K562 (cell line): ENCODE results near the gene TXN2. TPM values are rescaled to one million over a fixed set of nuclear protein-coding genes. Genes with fewer than 3 reads are reported as not detected.

Source experiments
- ATAC-seq: fragments of 200-7000 bp; cut with Tn5 transposase; 3 replicates; pipeline ENCODE4 v1.9.1; 2020; ENCODE audit warnings: moderate library complexity
- Bru-seq: library from RNA; stranded (reverse); fragments of 400-500 nt; gene quantifications from one replicate; lab custom pipeline; 2021; lab: Mats Ljungman, UMichigan
- BruChase-seq, 2 experiments: library from RNA; stranded (reverse); fragments of 400-500 nt; gene quantifications; one replicate each; lab custom pipeline; 2021; lab: Mats Ljungman, UMichigan
- BruUV-seq: library from RNA; stranded (reverse); fragments of 400-500 nt; replicated peaks from 2 replicates; lab custom pipeline; 2021; lab: Mats Ljungman, UMichigan
- CTCF ChIA-PET: fragments of 300-600 bp; formaldehyde crosslinking; extraction: SDS; loops from one replicate; lab custom pipeline; 2021; ENCODE audit warnings: low intra/inter-chr PET ratio; lab: Yijun Ruan, JAX
- POLR2A ChIA-PET: fragments of 300-600, 350-650 bp; sonication (Branson Sonifier 250); formaldehyde crosslinking; extraction: SDS; loops from one replicate; lab custom pipeline; 2021; ENCODE audit warnings: antibody characterized with exemption, inconsistent platforms; lab: Yijun Ruan, JAX
- DNase-seq, 4 experiments: peaks; one replicate each; pipeline versions ENCODE4 v3.0.0 to v3.0.0-alpha.2; 2011 to 2018; ENCODE audit warnings: low spot score in 3 of 4, mixed read lengths in 3 of 4; ENCODE audit errors: extremely low read depth in 1 of 4
- FAIRE-seq: peaks from 2 replicates; lab custom pipeline; 2011; peaks lifted over from hg19 to GRCh38; lab: Jason Lieb, UNC
- H2AFZ ChIP-seq: 2 replicates; pipeline ENCODE4 v1.6.0; 2011; ENCODE audit warnings: low read depth, low read length, control low read depth, inconsistent platforms
- H3K27ac ChIP-seq: fragments of 200-600 bp; 3 replicates; pipeline ENCODE4 v1.8.0; 2011; ENCODE audit warnings: low read depth, mild to moderate bottlenecking, control low read depth, inconsistent platforms, low read length, moderate library complexity, mixed read lengths; ENCODE audit errors: extremely low read depth
- H3K27me3 ChIP-seq, 2 experiments: fragments of 300-600 bp in 1 of 2; 2 replicates in 1 of 2; 3 replicates in 1 of 2; pipeline versions ENCODE4 v1.6.0 to v1.8.0; 2011; ENCODE audit warnings: inconsistent platforms in 2 of 2, low read length in 2 of 2, mild to moderate bottlenecking in 1 of 2, mixed read lengths in 1 of 2, moderate library complexity in 1 of 2; ENCODE audit not compliant: control insufficient read depth in 2 of 2, insufficient read depth in 2 of 2
- H3K36me3 ChIP-seq: fragments of 300-600 bp; 3 replicates; pipeline ENCODE4 v1.8.0; 2011; ENCODE audit warnings: mild to moderate bottlenecking, low read length, inconsistent platforms; ENCODE audit not compliant: control insufficient read depth, insufficient read depth
- H3K4me1 ChIP-seq, 2 experiments: fragments of 200-600 bp in 1 of 2; replicated peaks in 1 of 2; 2 replicates in 1 of 2; 3 replicates in 1 of 2; pipeline versions ENCODE4 v1.5.1 to v1.8.0; 2011; ENCODE audit warnings: inconsistent platforms in 2 of 2, low read length in 2 of 2, mild to moderate bottlenecking in 1 of 2, mixed read lengths in 1 of 2, moderate library complexity in 1 of 2; ENCODE audit not compliant: control insufficient read depth in 2 of 2, insufficient read depth in 2 of 2
- H3K4me2 ChIP-seq: 2 replicates; pipeline ENCODE4 v1.6.1; 2011; ENCODE audit warnings: low read length, control low read depth, inconsistent platforms, mixed read lengths; ENCODE audit not compliant: insufficient read depth
- H3K4me3 ChIP-seq: fragments of 200-600 bp; sonication (generic), shearing (Covaris generic); 2 replicates; pipeline ENCODE4 v1.5.1; 2016; ENCODE audit warnings: control low read depth, inconsistent platforms
- H3K79me2 ChIP-seq: fragments of 200-600 bp; 3 replicates; pipeline ENCODE4 v1.8.0; 2011; ENCODE audit warnings: low read length, inconsistent platforms; ENCODE audit not compliant: control insufficient read depth, insufficient read depth
- H3K9ac ChIP-seq, 2 experiments: 2 replicates each; pipeline versions ENCODE4 v1.6.0 to v1.6.1; 2011; ENCODE audit warnings: low read depth in 2 of 2, low read length in 2 of 2, control low read depth in 1 of 2, inconsistent platforms in 1 of 2, mild to moderate bottlenecking in 1 of 2, mixed read lengths in 1 of 2; ENCODE audit not compliant: insufficient read depth in 1 of 2
- H3K9me1 ChIP-seq: one replicate; pipeline ENCODE4 v1.6.0; 2011; ENCODE audit warnings: inconsistent platforms, mild to moderate bottlenecking, low read length, moderate library complexity; ENCODE audit not compliant: control insufficient read depth, insufficient read depth
- H3K9me3 ChIP-seq: replicated peaks from 2 replicates; pipeline ENCODE4 v1.5.1; 2011; ENCODE audit warnings: low read depth, low read length, inconsistent platforms; ENCODE audit not compliant: control insufficient read depth, insufficient read depth
- H4K20me1 ChIP-seq: replicated peaks from 2 replicates; pipeline ENCODE4 v1.6.1; 2011; ENCODE audit warnings: low read length, inconsistent platforms, mixed read lengths; ENCODE audit not compliant: control insufficient read depth, insufficient read depth
- GABPB1 ChIP-seq: sonication (generic); formaldehyde crosslinking; IDR thresholded peaks from 2 replicates; pipeline ENCODE4 v1.8.0; 2022; ENCODE audit warnings: mild to moderate bottlenecking, missing genetic modification reagents
- MEIS2 ChIP-seq: fragments of 450-650 bp; IDR thresholded peaks from 2 replicates; pipeline ENCODE4 v1.6.1; 2014; ENCODE audit warnings: mild to moderate bottlenecking; ENCODE audit not compliant: partially characterized antibody
- NCOA1 ChIP-seq: fragments of 450-650 bp; IDR thresholded peaks from 2 replicates; pipeline ENCODE4 v1.6.1; 2016; ENCODE audit warnings: low read depth
- PRDM10 ChIP-seq: fragments of 450-650 bp; IDR thresholded peaks from 2 replicates; pipeline ENCODE4 v1.6.1; 2018; ENCODE audit not compliant: partially characterized antibody
- SREBF1 ChIP-seq: fragments of 150-350 bp; IDR thresholded peaks from 2 replicates; pipeline ENCODE4 v1.6.1; 2014; ENCODE audit warnings: antibody characterized with exemption, low read depth, low read length, borderline replicate concordance
- TFAP4 ChIP-seq: sonication (generic); formaldehyde crosslinking; IDR thresholded peaks from 2 replicates; pipeline ENCODE4 v1.8.0; 2022; ENCODE audit warnings: missing genetic modification reagents, mild to moderate bottlenecking, moderate library complexity, borderline replicate concordance
- YY1 ChIP-seq, 3 experiments: IDR thresholded peaks; 2 replicates each; pipeline ENCODE4 v1.6.1; 2011; ENCODE audit warnings: low read length in 2 of 3, mild to moderate bottlenecking in 2 of 3, moderate library complexity in 2 of 3, borderline replicate concordance in 1 of 3, control low read depth in 1 of 3, low read depth in 1 of 3; ENCODE audit not compliant: insufficient read depth in 3 of 3, insufficient replicate concordance in 2 of 3, control insufficient read depth in 1 of 3, insufficient read length in 1 of 3; ENCODE audit errors: extremely low read depth in 1 of 3
- ZC3H4 ChIP-seq: sonication (generic); formaldehyde crosslinking; IDR thresholded peaks from 2 replicates; pipeline ENCODE4 v1.9.0; 2021; ENCODE audit warnings: missing genetic modification reagents, borderline replicate concordance
- WGBS: fragments of 100-300 bp; shearing (Covaris generic); methylation state at CpG from one replicate; pipeline ENCODE4 v1.1.6; 2016; ENCODE audit warnings: low coverage, mixed read lengths; ENCODE audit not compliant: insufficient coverage; ENCODE audit errors: missing lambda C conversion rate; 5-methylcytosine and 5-hydroxymethylcytosine counted together
- in situ Hi-C: fragments of 300-500 bp; cut with MboI; formaldehyde crosslinking; loops from 4 replicates; pipeline ENCODE4 v1.15.0; 2018; ENCODE audit warnings: inconsistent platforms, mixed read lengths
- intact Hi-C: fragments of 100-400 bp; cut with micrococcal nuclease; formaldehyde crosslinking; loops from 2 replicates; pipeline ENCODE4 v1.14.2; 2022
- long read RNA-seq, 3 experiments: library from polyadenylated mRNA in 2 of 3; library from RNA in 1 of 3; unstranded in 2 of 3; stranded (forward) in 1 of 3; transcript quantifications; one replicate each; pipeline ENCODE4 v2.0.0, GENCODE V29; 2019 to 2022
- polyA minus RNA-seq, 3 experiments: library from RNA; depleted of rRNA, polyadenylated mRNA; stranded (reverse); fragments of >200 nt; gene quantifications; 2 replicates each; pipeline ENCODE4 v1.2.3, GENCODE V29; 2011
- polyA plus RNA-seq, 8 experiments: library from polyadenylated mRNA; depleted of rRNA in 4 of 8; stranded (reverse) in 5 of 8; unstranded in 3 of 8; fragments of >200 nt; fragmentation: Nextera tagmentation in 2 of 8; fragmentation: Illumina TruSeq in 1 of 8; extraction: Ambion mirVana in 2 of 8; extraction: Trizol in 1 of 8; gene quantifications; 2 replicates each; pipeline versions ENCODE4 v1.2.1 to v1.2.3, GENCODE V29; 2011 to 2014; ENCODE audit warnings: inconsistent platforms in 1 of 8, missing spikeins in 1 of 8
- total RNA-seq, 7 experiments: library from RNA; depleted of rRNA in 6 of 7; stranded (reverse); fragments of >200 nt in 6 of 7; fragmentation: Illumina TruSeq in 2 of 7; extraction: Trizol in 2 of 7; gene quantifications; 2 replicates each; pipeline versions ENCODE4 v1.2.1 to v1.2.3, GENCODE V29; 2011 to 2021; ENCODE audit warnings: low replicate concordance in 1 of 7

Gene TXN2
- 17.4 and 41.4 TPM in 2 replicates for total RNA-seq (2011; cell fraction: chromatin; rRNA removed; ENCODE audit: low replicate concordance)
- 38.5 and 47.9 TPM in 2 replicates for total RNA-seq (2011; cell fraction: nucleolus; rRNA removed)
- 38.9 and 53.1 TPM in 2 replicates for total RNA-seq (2011; cell fraction: nucleoplasm; rRNA removed)
- 95.0 and 111 TPM in 2 replicates for total RNA-seq (2014; rRNA removed)
- total RNA-seq (2014; rRNA removed; fragmentation: Illumina TruSeq; extraction: Trizol): 46.2 and 48.5 TPM in 2 replicates
- total RNA-seq (2015; rRNA removed; fragmentation: Illumina TruSeq; extraction: Trizol): 48.6 and 55.6 TPM in 2 replicates
- 118 TPM in 2 replicates for total RNA-seq (2021)
- polyA plus RNA-seq (2011; rRNA removed): 163 and 187 TPM in 2 replicates
- polyA plus RNA-seq (2011; cell fraction: cytosol; rRNA removed): 281 and 292 TPM in 2 replicates
- 107 and 113 TPM in 2 replicates for polyA plus RNA-seq (2011; cell fraction: nucleus; rRNA removed)
- polyA plus RNA-seq (2012): 124 and 188 TPM in 2 replicates
- 108 and 125 TPM in 2 replicates for polyA plus RNA-seq (2014; fragmentation: Illumina TruSeq; extraction: Trizol)
- polyA plus RNA-seq (2014; fragmentation: Nextera tagmentation; extraction: Ambion mirVana): 100 to 1,000 TPM; 306 to 399 TPM
- 160 and 186 TPM in 2 replicates for polyA plus RNA-seq (2014; rRNA removed)
- 149 and 167 TPM in 2 replicates for polyA minus RNA-seq (2011; rRNA and poly(A)+ RNA removed)
- 55.2 and 64.8 TPM in 2 replicates for polyA minus RNA-seq (2011; cell fraction: cytosol; rRNA and poly(A)+ RNA removed)
- 13.1 and 24.8 TPM in 2 replicates for polyA minus RNA-seq (2011; cell fraction: nucleus; rRNA and poly(A)+ RNA removed)
- Bru-seq, nascent RNA: percentile 72 among the genes with signal in this experiment
- percentile 68 among the genes with signal in this experiment for BruChase-seq, experiment 1, labeled RNA remaining after a 2-hour chase
- percentile 66 among the genes with signal in this experiment for BruChase-seq, experiment 2, labeled RNA remaining after a 6-hour chase
- long read RNA-seq, experiment 1, transcript TXN2-201 (4 exons, 1,736 nt): major isoform, 259 of 618 reads
- long read RNA-seq, experiment 1, transcript TXN2-204 (4 exons, 1,280 nt): minor isoform, 19 of 618 reads
- long read RNA-seq, experiment 1, partial matches to known transcripts: 287 of 618 reads
- long read RNA-seq, experiment 1, other reads (novel, unspliced or antisense): 48 of 618 reads
- long read RNA-seq, experiment 2, transcript TXN2-204 (4 exons, 1,280 nt): minor isoform, 5 of 174 reads
- long read RNA-seq, experiment 2, transcript TXN2-201 (4 exons, 1,736 nt): major isoform, 85 of 174 reads
- long read RNA-seq, experiment 2, partial matches to known transcripts: 58 of 174 reads
- long read RNA-seq, experiment 2, other reads (novel, unspliced or antisense): 26 of 174 reads
- long read RNA-seq, experiment 3, transcript TXN2-204 (4 exons, 1,280 nt): minor isoform, 6 of 188 reads
- long read RNA-seq, experiment 3, transcript TXN2-201 (4 exons, 1,736 nt): major isoform, 120 of 188 reads
- long read RNA-seq, experiment 3, partial matches to known transcripts: 43 of 188 reads
- long read RNA-seq, experiment 3, other reads (novel, unspliced or antisense): 14 of 188 reads

- POLR2A ChIA-PET: interaction anchor here (0.6 to 2.0 kb wide), 10 partner anchors 11 to 188 kb away, joined by 3 to 9 read pairs (median 3); partner anchors contain the start of gene FOXRED2
- Histone ChIP-seq H3K27ac (peak within 1 kb of the TSS; percentile 88), H3K36me3 (peaks cover 38% of the 10 kb centered on the region), H3K9ac (peak within 1 kb of the TSS; percentile 91 to 92), H3K4me3 (peak within 1 kb of the TSS; percentile 57), H3K4me2 (peak within 1 kb of the TSS; percentile 82), H3K27me3 (no peaks in the 10 kb centered on the region), H2AFZ (peak within 1 kb of the TSS; percentile 72), H3K4me1 (peaks cover 22 to 25% of the 10 kb centered on the region in 2 experiments; a peak in 4 of 5 replicates), H3K79me2 (peaks cover 25% of the 10 kb centered on the region), H4K20me1 (no peaks in the 10 kb centered on the region), H3K9me3 (peaks cover 5% of the 10 kb centered on the region), H3K9me1 (no peaks in the 10 kb centered on the region)
- FAIRE-seq: peak; percentile 91
- CTCF ChIA-PET: interaction anchor here (0.6 kb wide), 1 partner anchor 181 kb away, joined by 3 read pairs; no protein-coding TSS in a partner anchor
- no TSS peak for BruUV-seq
- intact Hi-C loops (loop anchor here (2.0 kb wide), 1 partner anchor 25 kb away; the partner anchor contains the start of gene FOXRED2), in situ Hi-C loops (no loop called here)
- DNase-seq: peak; percentile 89 to 95 (median 90)
- ATAC-seq: peak; percentile 91
- under 1% methylated on average over 29 of the region's 62 CpGs for WGBS
- TF ChIP-seq MEIS2 (peak; percentile 42), ZC3H4 (CRISPR knock-in tag) (peak; percentile 89; the same call in 1 of the 2 replicates), SREBF1 (no peak), TFAP4 (CRISPR knock-in tag) (peak; percentile 79), YY1 (IDR thresholded peaks at IDR 0.05; ENCODE audit: borderline replicate concordance in 1 of 3, control insufficient read depth in 1 of 3, extremely low read depth in 1 of 3, insufficient read depth in 3 of 3, insufficient read length in 1 of 3, insufficient replicate concordance in 2 of 3, low read depth in 1 of 3, low read length in 2 of 3) (peak in 2 of 3 experiments; percentile 43 to 60), GABPB1 (CRISPR knock-in tag) (peak; percentile 95), NCOA1 (peak; percentile 70; the same call in 1 of the 2 replicates), PRDM10 (peak; percentile 64)
These were observed at the start of gene TXN2 for GRCh38 chr22:36481393-36482168. Gene TXN2, minus strand, starts transcription at chr22:36481640. Its CDS starts 803 bp downstream, at chr22:36480837.
